Activated CD8-positive, alpha-beta memory T cell treated with anti-CD3 and anti-CD28 coated beads, Interleukin-2, amount 50 U/mL, for 4 hours (primary cell): ENCODE data around the gene SIVA1.

ENCODE experiments used
- DNase-seq: peaks from one replicate; pipeline ENCODE4 v3.0.0-alpha.2; 2020

The SIVA1 gene

GRCh38 chr14:104786726-104787675 is 34.1 kb downstream of the SIVA1 start:
- no peak for DNase-seq

GRCh38 chr14:104787736-104788135 is 34.8 kb downstream of the SIVA1 start:
- no peak for DNase-seq

- DNase-seq = no peak
Observed at GRCh38 chr14:104788161-104788818, 35.3 kb downstream of the SIVA1 start.

GRCh38 chr14:104788873-104789663 is 36.1 kb downstream of the SIVA1 start:
- DNase-seq = no peak

- no peak for DNase-seq
Observed at GRCh38 chr14:104789752-104790743, 37.1 kb downstream of the SIVA1 start.

- no peak for DNase-seq
Observed at GRCh38 chr14:104791425-104791824, 38.5 kb downstream of the SIVA1 start.

- DNase-seq = no peak
Observed at GRCh38 chr14:104792101-104792884, 39.3 kb downstream of the SIVA1 start.

- DNase-seq = no peak
Observed at GRCh38 chr14:104792945-104793702, 40.2 kb downstream of the SIVA1 start.

- DNase-seq = no peak
Observed at GRCh38 chr14:104793703-104793959, 40.7 kb downstream of the SIVA1 start.

- DNase-seq = peak; percentile 53
Observed at GRCh38 chr14:104794099-104794498, 41.2 kb downstream of the SIVA1 start.

GRCh38 chr14:104794631-104794992 is 41.7 kb downstream of the SIVA1 start:
- DNase-seq = no peak

- no peak for DNase-seq
Observed at GRCh38 chr14:104794993-104795780, 42.2 kb downstream of the SIVA1 start, which contains the start of gene AKT1. Gene AKT1 (minus strand): TSS chr14:104795748. CDS start chr14:104792643, 3,105 bp downstream.

GRCh38 chr14:104795781-104796686 is 43.1 kb downstream of the SIVA1 start:
- peak; percentile 67 for DNase-seq

- no peak for DNase-seq
Observed at GRCh38 chr14:104796687-104797081, 43.7 kb downstream of the SIVA1 start.

- no peak for DNase-seq
Observed at GRCh38 chr14:104797115-104798044, 44.4 kb downstream of the SIVA1 start.

- DNase-seq = no peak
Observed at GRCh38 chr14:104798300-104799243, 45.6 kb downstream of the SIVA1 start.
